Neural cell (in vitro differentiated cells): ENCODE measurements around the gene KIF12. TPM values are rescaled to one million over a fixed set of nuclear protein-coding genes. Genes with fewer than 3 reads are reported as not detected.

Experiments used
- H2AFZ ChIP-seq: fragments of 200-600, 300-800 bp; sonication (generic), shearing (Covaris generic); 2 replicates; pipeline ENCODE4 v1.6.0; 2014; ENCODE audit warnings: low read depth, mild to moderate bottlenecking, antibody characterized with exemption, low read length, moderate library complexity
- H3F3A ChIP-seq: fragments of 200-600 bp; shearing (Covaris generic); 2 replicates; pipeline ENCODE4 v1.6.1; 2016; ENCODE audit warnings: mild to moderate bottlenecking, moderate library complexity, mixed read lengths, antibody characterized with exemption, low read length; ENCODE audit not compliant: insufficient read depth, poor library complexity, severe bottlenecking
- H3K27ac ChIP-seq: fragments of 200-600, 300-800 bp; sonication (generic), shearing (Covaris generic); 2 replicates; pipeline ENCODE4 v1.5.1; 2014; ENCODE audit warnings: mild to moderate bottlenecking, low read length, moderate library complexity
- H3K27me3 ChIP-seq: fragments of 300-800, 200-600 bp; sonication (generic), shearing (Covaris generic); 2 replicates; pipeline ENCODE4 v1.6.0; 2014; ENCODE audit warnings: mild to moderate bottlenecking, low read depth, low read length, moderate library complexity; ENCODE audit not compliant: insufficient read depth
- H3K36me3 ChIP-seq: fragments of 300-800, 200-600 bp; sonication (generic), shearing (Covaris generic); 2 replicates; pipeline ENCODE4 v1.5.1; 2014; ENCODE audit warnings: mild to moderate bottlenecking, antibody characterized with exemption, low read length, moderate library complexity; ENCODE audit not compliant: insufficient read depth
- H3K4me2 ChIP-seq: fragments of 300-800, 200-600 bp; sonication (generic), shearing (Covaris generic); 2 replicates; pipeline ENCODE4 v1.6.0; 2014; ENCODE audit warnings: mild to moderate bottlenecking, low read length
- H3K4me3 ChIP-seq: fragments of 300-800, 200-600 bp; sonication (generic), shearing (Covaris generic); 2 replicates; pipeline ENCODE4 v1.5.1; 2014; ENCODE audit warnings: mild to moderate bottlenecking, low read length, moderate library complexity
- H3K79me2 ChIP-seq: fragments of 200-600 bp; shearing (Covaris generic); replicated peaks from 2 replicates; pipeline ENCODE4 v1.6.0; 2014; ENCODE audit warnings: mild to moderate bottlenecking, low read length, moderate library complexity; ENCODE audit not compliant: insufficient read depth
- H3K9ac ChIP-seq: fragments of 300-800, 200-600 bp; sonication (generic), shearing (Covaris generic); 2 replicates; pipeline ENCODE4 v1.6.1; 2016; ENCODE audit warnings: mild to moderate bottlenecking, low read length, mixed read lengths
- H3K9me2 ChIP-seq: fragments of 200-600 bp; shearing (Covaris generic); 2 replicates; pipeline ENCODE4 v1.6.1; 2016; ENCODE audit warnings: mild to moderate bottlenecking, low read length, mixed read lengths; ENCODE audit not compliant: insufficient read depth
- H3K9me3 ChIP-seq: fragments of 200-600, 300-800 bp; sonication (generic), shearing (Covaris generic); 2 replicates; pipeline ENCODE4 v1.6.1; 2016; ENCODE audit warnings: mild to moderate bottlenecking, mixed run types, low read length, moderate library complexity, mixed read lengths
- H4K20me1 ChIP-seq: fragments of 200-600 bp; shearing (Covaris generic); 2 replicates; pipeline ENCODE4 v1.6.1; 2016; ENCODE audit warnings: mild to moderate bottlenecking, mixed run types; ENCODE audit not compliant: insufficient read depth
- CTCF ChIP-seq: fragments of 450-650 bp; IDR thresholded peaks from 2 replicates; pipeline ENCODE4 v1.5.1; 2014; ENCODE audit warnings: antibody characterized with exemption, mild to moderate bottlenecking, moderate library complexity; ENCODE audit not compliant: poor library complexity, severe bottlenecking
- EP300 ChIP-seq: fragments of 450-650 bp; conservative IDR thresholded peaks from 2 replicates; pipeline ENCODE4 v1.6.1; 2014; ENCODE audit warnings: antibody characterized with exemption, mild to moderate bottlenecking, moderate library complexity; ENCODE audit not compliant: poor library complexity, severe bottlenecking
- EZH2 ChIP-seq: fragments of 200-600, 300-800 bp; shearing (Covaris generic), sonication (generic); IDR thresholded peaks from 2 replicates; pipeline ENCODE4 v1.6.1; 2014; ENCODE audit warnings: antibody characterized with exemption, low read length, borderline replicate concordance, mild to moderate bottlenecking; ENCODE audit not compliant: insufficient read depth, poor library complexity, severe bottlenecking
- MXI1 ChIP-seq: fragments of 450-650 bp; conservative IDR thresholded peaks from 2 replicates; pipeline ENCODE4 v1.6.1; 2014; ENCODE audit warnings: antibody characterized with exemption, mild to moderate bottlenecking; ENCODE audit not compliant: poor library complexity, severe bottlenecking
- POLR2AphosphoS5 ChIP-seq: IDR thresholded peaks from 2 replicates; pipeline ENCODE4 v1.6.1; 2012
- RAD21 ChIP-seq: fragments of 450-650 bp; conservative IDR thresholded peaks from 2 replicates; pipeline ENCODE4 v1.6.1; 2014; ENCODE audit warnings: antibody characterized with exemption, mild to moderate bottlenecking, moderate library complexity
- REST ChIP-seq: IDR thresholded peaks from 2 replicates; pipeline ENCODE4 v1.6.1; 2012; ENCODE audit warnings: borderline replicate concordance
- SMC3 ChIP-seq: fragments of 450-650 bp; conservative IDR thresholded peaks from 2 replicates; pipeline ENCODE4 v1.6.1; 2014; ENCODE audit warnings: antibody characterized with exemption, mild to moderate bottlenecking, moderate library complexity; ENCODE audit not compliant: poor library complexity
- TAF1 ChIP-seq: IDR thresholded peaks from 2 replicates; pipeline ENCODE4 v1.6.1; 2012; ENCODE audit warnings: low read depth
- polyA plus RNA-seq: library from polyadenylated mRNA; depleted of rRNA; stranded (reverse); fragments of >200 nt; gene quantifications from 2 replicates; pipeline ENCODE4 v1.2.3, GENCODE V29; 2014

Gene KIF12
- polyA plus RNA-seq, 1 donor from 2014 or later = not detected

DNA sequence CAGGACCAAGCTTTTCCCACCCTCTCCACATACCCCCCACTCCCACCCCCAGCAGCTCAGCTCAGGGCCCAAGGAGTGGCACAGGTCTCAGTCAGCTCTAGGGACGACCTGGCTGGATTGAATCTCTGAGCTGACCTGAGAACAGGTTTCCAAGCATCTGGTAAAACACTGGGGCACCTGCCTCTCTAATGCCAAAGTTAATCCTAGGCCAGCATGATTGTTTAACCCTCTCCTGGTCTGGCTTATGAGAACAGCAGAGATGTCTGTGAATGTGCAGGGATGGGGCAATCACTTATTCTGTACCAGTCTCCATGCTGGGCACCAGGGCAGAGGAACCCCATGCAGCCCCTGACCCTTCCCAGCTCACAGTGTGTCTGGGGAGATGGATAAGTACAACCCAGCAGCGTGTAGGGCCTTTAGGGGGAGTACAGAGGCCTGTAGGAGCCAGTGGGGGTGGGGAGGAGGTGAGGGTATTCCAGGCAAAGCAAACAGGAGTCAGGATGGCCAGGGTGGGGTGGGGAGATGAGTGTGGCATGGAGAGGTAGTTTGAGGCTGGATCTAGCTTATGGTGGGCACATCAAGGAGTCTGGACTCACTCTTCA is 678 bp upstream of the KIF12 start:
- Histone ChIP-seq H3K4me2 (no peak overlapping the region), H2AFZ (no peak overlapping the region), H3K9me2 (no peaks in the 10 kb centered on the region), H3K4me3 (no peak overlapping the region), H3K36me3 (no peaks in the 10 kb centered on the region), H3K27ac (no peak overlapping the region), H3K27me3 (peaks cover 27% of the 10 kb centered on the region), H4K20me1 (no peaks in the 10 kb centered on the region), H3K9ac (no peak overlapping the region), H3K79me2 (no peaks in the 10 kb centered on the region), H3F3A (no peaks in the 10 kb centered on the region), H3K9me3 (peaks cover 5% of the 10 kb centered on the region)
- no peak for TF ChIP-seq MXI1
- TF ChIP-seq EZH2 = no peak
- TF ChIP-seq REST = no peak
- no peak for TF ChIP-seq SMC3
- no peak for TF ChIP-seq POLR2AphosphoS5
- no peak for TF ChIP-seq RAD21
- no peak for TF ChIP-seq CTCF
- TF ChIP-seq EP300 = no peak
- TF ChIP-seq TAF1 = no peak

DNA sequence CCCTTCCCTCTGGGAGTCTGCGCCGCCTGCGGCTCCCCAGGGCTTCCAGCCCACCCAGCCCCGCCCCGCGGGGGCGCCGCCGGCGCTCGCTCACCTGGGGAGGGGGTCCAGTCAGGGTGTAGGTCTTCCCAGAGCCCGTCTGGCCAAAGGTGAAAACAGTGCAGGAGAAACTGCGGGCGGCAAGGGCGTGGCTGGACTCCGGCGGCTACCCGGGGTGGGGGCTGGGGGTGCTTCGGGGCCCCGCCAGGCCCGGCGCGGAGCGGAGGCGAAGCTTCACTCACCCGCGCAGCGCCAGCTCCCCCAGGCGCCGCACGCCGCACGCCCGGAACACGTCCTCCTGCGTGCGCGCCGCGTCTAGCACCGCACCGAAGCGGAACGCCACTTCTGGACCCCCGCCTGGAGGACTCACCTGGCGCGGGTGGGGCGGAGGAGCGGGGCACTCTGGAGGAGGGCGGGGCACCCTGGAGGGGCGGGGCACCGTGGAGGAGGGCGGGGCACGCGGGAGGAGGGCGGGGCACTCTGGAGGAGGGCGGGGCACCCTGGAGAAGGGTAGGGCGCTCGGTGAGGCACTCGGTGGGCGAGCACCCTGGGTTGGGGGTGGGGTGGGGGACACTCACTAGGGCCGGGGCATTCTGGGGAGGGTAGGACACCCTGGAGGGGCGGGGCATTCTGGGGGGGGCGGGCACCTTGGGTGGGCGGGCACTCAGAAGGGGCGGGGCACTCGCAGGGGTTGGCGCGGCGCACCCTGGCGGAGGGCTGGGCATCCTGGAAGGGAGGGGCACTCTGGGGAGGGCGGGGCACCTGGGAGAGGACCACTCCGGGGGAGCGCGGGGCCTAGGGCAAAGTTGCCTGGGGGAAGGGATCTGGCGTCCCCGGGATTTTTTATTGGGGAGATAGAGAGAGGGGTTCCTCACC is 814 bp downstream of the KIF12 start:
- Histone ChIP-seq H3K9me3 (peaks cover 5% of the 10 kb centered on the region), H3K27ac (no peak overlapping the region), H3K9me2 (no peaks in the 10 kb centered on the region), H3K27me3 (peaks cover 27% of the 10 kb centered on the region), H3K4me3 (peak overlapping the region; percentile 70), H3F3A (no peaks in the 10 kb centered on the region), H4K20me1 (no peaks in the 10 kb centered on the region), H3K36me3 (no peaks in the 10 kb centered on the region), H3K79me2 (no peaks in the 10 kb centered on the region), H3K4me2 (no peak overlapping the region), H3K9ac (peak overlapping the region; percentile 39), H2AFZ (no peak overlapping the region)
- TF ChIP-seq MXI1 (peak; percentile 15), RAD21 (no peak)
